Measurements from ENCODE around the gene SNX25.

Gene SNX25

DNA sequence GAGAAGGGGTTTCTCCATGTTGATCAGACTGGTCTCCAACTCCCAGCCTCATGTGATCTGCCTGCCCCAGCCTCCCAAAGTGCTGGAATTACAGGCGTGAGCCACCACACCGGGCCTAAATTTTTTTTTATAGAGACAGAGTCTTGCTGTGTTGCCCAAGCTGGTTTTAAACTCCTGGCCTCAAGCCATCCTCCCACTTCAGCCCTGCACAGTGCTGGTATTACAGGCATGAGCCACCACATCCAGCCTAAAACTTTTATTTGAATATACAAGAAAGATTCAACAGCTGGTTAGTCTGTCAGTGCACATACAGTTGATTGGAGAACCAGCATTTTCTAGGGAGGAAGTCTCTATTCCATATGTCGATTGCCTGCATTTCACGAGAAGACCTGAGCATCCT, 95.1 kb downstream of the SNX25 start:
- H3K27ac ChIP-seq: no peak overlapping the region
- TF ChIP-seq, protein P1, sequence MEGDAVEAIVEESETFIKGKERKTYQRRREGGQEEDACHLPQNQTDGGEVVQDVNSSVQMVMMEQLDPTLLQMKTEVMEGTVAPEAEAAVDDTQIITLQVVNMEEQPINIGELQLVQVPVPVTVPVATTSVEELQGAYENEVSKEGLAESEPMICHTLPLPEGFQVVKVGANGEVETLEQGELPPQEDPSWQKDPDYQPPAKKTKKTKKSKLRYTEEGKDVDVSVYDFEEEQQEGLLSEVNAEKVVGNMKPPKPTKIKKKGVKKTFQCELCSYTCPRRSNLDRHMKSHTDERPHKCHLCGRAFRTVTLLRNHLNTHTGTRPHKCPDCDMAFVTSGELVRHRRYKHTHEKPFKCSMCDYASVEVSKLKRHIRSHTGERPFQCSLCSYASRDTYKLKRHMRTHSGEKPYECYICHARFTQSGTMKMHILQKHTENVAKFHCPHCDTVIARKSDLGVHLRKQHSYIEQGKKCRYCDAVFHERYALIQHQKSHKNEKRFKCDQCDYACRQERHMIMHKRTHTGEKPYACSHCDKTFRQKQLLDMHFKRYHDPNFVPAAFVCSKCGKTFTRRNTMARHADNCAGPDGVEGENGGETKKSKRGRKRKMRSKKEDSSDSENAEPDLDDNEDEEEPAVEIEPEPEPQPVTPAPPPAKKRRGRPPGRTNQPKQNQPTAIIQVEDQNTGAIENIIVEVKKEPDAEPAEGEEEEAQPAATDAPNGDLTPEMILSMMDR (conservative IDR thresholded peaks at IDR 0.05): no peak

DNA sequence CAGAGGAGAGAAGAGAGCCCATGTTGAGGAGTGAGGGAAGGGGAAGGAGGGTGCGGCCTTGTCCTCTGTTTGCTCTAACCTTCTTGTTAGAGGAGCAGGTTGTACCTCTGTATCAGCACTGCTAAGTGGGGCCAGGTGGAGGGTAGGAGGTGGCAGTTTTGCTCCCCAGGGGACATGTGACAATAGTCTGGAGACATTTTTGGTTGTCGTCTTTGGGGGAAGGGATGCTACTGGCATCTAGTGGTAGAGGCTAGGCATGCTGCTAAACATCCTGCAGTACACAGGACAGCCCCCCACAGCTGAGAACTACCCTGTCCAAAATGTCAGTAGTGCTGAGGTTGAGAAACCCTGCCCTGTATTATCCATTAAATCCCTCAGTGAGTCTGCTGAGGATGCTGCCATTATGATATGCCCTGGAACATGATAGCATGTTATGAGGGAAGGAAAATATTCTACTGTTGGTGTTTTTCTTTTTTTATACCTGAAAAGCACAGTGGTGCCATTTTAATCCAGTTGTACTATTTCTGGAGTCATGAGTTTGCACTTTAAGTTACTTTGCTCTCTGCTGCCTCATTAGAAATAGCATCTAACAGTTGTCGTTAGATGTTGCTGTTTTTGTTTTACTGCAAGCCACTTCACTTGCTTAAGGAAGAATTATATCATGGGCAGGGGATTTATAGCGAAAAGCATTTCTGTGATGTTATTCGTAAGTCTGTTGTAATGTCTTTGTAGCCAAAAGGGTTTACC, 95.7 kb downstream of the SNX25 start:
- TF ChIP-seq, protein P1 (conservative IDR thresholded peaks at IDR 0.05): peak; percentile 79
- peak overlapping the region; percentile 16; the same call in 1 of the 2 replicates for H3K27ac ChIP-seq

DNA sequence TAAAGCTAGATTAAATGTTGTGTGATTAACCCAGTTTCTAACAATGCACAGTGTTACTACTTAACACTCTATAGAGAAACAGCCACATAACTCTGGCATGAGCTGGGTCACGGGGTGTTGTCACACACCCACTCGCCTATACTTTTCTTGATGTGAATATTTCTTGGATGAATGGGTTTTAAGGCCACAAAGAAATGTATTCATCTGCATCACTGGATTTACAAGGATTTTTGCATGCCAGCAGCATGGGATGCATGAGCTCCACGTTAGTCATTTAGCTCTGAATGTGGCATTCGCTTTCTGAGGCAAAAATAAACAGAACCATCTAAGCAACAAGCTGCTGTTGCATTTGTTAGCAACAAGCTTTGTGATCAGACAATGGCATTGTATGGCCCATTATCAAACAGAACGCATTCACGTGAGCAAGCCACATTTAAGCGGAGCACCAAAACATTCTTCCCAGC, 96.6 kb downstream of the SNX25 start:
- TF ChIP-seq, protein P1 (conservative IDR thresholded peaks at IDR 0.05): no peak
- peak overlapping the region; percentile 16; the same call in 1 of the 2 replicates for H3K27ac ChIP-seq

DNA sequence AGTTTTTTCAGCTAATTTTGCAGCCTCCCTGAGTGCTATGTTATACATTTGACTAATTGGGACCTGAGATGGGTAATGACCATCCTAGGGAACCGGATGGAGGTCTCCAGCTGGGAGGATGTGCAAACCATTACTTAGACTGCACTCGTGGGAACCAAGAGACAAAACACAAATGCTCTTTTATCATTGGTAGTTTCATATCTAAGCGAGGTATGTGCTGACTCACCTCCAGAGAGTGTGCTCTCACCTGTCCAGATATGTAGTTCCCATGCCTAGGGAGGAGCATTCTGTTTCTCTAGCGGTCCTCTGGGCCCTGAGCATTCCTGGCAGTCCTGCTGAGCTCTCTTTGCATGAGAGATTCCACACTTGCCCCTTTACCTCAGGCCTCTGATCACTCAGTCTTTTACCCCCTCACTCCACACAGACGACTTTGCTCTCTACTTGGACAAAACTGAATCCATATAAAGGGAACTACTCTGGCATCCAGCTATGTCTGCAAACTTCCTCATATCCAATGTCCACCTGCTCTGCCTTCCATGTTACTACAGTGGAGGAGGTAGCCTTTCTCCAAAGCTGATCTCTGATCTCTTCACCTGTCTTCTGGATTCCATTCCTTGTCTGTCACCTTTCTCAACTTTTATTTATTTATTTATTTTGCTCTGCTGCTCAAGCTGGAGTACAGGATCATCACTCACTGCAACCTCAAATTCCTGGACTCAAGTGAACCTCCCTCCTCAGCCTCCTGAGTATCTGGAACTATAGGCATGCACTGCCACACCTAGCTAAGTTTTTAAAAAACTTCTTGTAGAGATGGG, 97.9 kb downstream of the SNX25 start:
- H3K27ac ChIP-seq: no peak overlapping the region
- TF ChIP-seq, protein P1 (conservative IDR thresholded peaks at IDR 0.05): no peak

DNA sequence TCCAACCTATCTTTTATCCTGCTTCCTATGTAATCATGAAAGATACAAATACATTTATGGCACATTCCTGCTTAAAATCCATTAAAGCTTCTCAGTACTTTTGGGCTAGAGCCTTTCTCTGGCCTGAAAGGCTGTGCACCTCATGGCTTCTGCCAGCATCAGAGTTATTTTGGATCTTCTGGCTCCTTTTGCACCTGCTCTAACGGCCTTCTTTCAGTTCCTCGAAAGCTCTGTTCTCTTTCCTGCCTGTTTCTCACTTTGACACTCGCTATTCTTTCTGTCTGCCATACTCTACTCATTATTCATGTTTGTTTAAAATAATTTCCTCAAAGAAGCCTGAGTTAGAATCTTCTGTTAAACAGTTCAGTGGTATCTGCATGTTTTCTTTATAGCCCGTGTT, 100.4 kb downstream of the SNX25 start:
- TF ChIP-seq, protein P1 (conservative IDR thresholded peaks at IDR 0.05): no peak
- H3K27ac ChIP-seq: no peak overlapping the region

DNA sequence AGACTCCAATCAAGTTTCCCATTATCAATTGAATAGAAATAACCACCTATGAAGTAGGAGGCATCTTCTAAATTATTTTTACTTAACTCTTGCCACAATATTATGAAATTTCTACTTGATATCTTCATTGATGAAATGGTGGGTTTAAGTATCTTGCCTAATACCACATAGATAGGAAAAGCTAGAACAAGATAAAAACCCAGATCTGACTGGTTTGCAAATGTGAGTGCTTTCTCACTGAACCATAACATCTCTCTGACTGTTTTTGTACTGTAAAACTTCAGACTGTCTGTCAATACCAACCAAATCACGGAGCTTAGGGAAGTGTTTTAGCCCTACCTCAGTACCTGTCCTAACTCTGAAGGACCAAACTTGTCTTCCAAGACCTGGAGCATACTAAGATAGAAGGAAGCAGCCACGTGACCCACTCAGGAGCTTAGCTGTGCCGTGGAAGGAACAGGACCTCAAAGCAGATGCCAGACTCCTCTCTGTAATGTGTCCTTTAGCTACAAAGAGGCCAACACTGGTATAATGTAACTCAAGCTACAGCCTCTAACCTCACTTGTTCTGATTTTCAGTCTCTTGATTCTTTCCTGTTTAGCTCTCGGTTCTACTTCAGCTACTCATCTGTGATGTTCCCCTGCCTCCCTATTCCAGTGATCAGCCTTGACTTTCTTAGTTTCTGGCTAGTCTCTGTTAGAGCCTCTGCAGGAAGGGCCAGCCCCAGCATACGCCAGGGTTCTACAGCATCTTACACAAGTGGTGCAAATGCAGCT, 101.9 kb downstream of the SNX25 start:
- TF ChIP-seq, protein P1 (conservative IDR thresholded peaks at IDR 0.05): no peak
- H3K27ac ChIP-seq: no peak overlapping the region

DNA sequence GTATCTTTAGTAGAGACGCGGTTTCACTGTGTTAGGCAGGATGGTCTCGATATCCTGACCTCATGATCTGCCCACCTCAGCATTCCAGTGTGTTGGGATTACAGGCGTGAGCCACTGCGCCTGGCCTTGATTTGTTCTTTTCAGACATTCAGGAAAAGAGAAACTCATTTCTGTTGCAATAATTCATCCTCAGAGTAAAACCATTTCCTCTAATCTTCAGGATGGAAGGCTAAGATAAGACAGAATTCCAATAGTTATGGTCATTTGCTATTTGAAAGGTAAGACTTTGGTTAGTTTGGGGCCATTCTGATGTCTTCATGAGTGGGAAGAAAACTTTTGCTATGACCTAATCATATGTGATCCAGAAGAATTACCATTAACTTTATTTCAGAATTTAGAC, 103.3 kb downstream of the SNX25 start:
- TF ChIP-seq, protein P1 (conservative IDR thresholded peaks at IDR 0.05): no peak
- H3K27ac ChIP-seq: no peak overlapping the region

DNA sequence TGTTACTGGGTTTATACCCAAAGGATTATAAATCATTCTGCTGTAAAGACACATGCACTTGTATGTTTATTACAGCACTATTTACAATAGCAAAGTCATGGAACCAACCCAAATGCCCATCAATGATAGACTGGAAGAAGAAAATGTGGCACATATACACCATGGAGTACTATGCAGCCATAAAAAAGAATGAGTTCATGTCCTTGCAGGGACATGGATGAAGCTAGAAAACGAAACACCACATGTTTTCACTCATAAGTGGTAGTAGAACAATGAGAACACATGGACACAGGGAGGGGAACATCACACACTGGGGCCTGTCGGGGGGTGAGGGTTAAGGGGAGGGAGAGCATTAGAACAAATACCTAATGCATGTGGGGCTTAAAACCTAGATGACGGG, 108.1 kb downstream of the SNX25 start:
- peak overlapping the region; percentile 78 for H3K27ac ChIP-seq

All from VCaP (cell line).